GM18498 (cell line): ENCODE results near the gene CYP2B6.
"Not testable (repeated sequence)": the region's sequence is repeated elsewhere in the genome, so short reads cannot be mapped to it uniquely, and the experiment has no call there.

Experiments
- ATAC-seq: cut with Tn5 transposase; IDR thresholded peaks from one replicate; pipeline ENCODE4 v1.9.1; 2021; ENCODE audit warnings: mild to moderate bottlenecking, moderate library complexity; ENCODE audit not compliant: unreplicated experiment

The CYP2B6 gene

DNA sequence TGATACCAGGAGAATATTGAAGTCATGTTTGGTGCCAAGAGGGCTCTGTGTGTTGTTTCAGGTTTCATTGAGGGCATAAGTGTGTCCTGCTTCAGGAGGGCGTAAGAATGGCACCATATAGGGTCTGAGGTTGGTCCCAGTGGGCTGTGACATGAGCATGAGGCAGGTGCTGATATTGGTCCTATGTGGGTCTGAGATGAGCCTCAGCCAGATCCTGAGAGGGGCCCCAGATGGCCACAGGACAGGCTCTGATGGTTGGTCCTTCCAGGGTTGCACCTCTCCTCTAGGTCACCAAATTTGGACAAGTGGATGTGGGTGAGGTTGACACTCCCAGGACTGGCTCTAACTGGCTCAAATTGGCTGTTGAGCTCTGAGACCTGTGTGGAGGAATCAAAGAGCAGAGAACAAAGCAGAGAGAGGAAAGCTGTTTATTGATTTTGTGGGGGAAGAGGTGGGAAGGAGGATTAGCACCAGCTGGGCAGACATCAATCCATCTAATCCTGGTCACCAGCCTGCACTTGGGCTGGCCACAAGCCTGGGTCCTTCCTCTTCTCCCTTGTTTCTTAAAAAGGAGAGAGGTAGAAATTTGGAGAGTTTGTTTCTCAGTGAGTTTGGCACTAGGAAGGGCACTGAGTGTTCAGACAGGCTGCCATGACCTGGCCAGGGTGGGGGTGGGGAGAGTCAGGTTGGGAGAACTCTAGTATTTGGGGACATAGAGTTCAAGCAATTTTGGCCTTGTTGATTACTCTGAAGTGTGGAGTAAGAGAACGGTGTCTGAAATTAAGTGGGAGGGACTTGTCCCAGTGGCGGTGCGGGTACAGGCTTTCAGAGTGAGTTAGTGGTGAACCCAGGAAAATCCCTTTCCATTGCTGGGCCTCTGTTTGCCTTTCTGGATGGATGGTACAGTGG lies 38.7 kb downstream of the CYP2B6 start:
- ATAC-seq = no peak

GRCh38 chr19:41030651-41031050 lies 39.6 kb downstream of the CYP2B6 start:
- no peak for ATAC-seq

- ATAC-seq = no peak
Measured at GRCh38 chr19:41031916-41032315, 40.8 kb downstream of the CYP2B6 start.

DNA sequence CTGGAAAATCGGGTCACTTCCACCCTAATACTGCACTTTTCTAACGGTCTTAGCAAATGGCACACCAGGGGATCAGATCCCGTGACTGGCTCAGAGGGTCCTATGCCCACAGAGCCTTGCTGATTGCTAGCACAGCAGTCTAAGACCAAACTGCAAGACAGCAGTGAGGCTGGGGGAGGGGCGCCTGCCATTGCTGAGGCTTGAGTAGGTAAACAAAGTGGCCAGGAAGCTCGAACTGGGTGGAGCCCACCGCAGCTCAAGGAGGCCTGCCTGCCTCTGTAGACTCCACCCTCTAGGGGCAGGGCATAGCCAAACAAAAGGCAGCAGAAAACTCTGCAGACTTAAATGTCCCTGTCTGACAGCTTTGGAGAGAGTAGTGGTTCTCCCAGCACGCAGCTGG lies 42.2 kb downstream of the CYP2B6 start:
- not testable (repeated sequence) for ATAC-seq

DNA sequence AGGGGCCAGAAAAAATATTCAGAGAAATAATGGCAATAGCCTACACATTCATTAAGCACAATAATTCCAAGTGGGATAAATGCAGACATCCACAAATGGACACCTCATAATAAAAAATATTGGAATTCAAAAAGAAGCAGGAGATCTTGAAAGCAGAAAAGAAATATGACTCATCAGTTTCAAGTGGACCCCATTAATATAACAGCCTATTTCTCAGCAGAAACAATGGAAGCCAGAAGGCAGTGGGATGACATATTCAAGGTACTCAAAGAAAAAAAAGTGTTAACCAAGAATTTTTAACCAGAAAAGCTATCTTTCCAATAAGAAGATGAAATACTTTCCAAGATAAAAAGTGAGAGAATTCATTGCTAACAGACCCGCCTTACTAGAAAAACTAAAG lies 48.7 kb downstream of the CYP2B6 start:
- ATAC-seq = no peak

DNA sequence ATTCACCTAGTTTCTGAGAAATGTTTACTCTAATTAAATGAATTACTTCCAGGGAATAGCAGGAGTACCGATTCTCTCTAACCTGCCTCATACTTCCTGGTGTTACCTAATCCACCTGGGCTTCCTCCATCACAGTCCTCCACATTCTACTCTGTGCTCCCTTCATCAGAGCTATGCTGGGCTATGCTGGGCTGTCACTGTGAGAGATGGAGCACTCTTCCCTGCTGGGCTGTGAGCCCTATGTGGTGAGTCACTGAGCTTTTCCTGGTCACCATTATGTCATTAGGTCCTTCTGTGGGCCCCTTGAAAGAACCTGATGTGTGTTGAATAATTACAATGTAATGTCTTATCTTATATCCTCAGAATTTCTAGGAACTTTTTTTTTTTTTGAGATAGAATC lies 54.0 kb downstream of the CYP2B6 start:
- ATAC-seq = not testable (repeated sequence)

DNA sequence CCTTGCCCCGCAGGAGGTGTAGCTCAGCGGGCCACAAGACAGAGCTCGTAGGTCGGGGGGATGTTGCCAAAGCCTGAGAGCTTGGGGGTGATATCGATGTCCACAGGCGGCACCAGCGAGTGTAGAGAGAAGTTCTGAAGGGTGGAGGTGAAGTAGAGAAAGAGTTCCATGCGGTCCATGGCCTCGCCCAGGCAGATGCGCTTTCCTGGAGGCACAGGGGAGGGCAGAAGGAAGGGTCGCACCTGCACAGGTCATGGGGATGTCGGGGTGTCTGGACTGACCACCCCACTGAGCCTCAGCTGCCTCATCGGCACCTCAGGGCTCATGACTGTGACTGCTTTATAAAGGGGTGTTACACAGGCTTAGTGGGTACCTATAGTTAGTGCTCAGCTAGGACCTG lies 59.3 kb downstream of the CYP2B6 start:
- no peak for ATAC-seq

DNA sequence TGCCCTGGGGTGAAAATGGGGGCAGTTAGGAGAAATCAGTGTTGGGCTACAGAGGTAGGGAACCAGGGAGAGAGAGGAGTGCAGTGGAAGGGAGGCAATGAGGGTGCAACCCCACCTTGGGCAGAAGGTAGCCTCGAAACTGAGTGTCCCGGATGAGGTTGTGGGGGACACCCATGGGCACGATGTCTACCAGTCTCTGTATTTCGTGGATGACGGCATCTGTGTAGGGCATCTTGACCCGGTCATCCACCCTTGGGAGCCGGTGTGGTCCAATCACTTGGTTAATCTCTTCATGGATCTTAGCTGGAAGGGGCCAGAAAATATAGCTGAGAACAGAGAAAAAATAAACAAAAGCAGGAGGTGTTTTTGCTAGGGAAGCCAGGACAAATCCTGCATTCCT lies 61.1 kb downstream of the CYP2B6 start:
- ATAC-seq = not testable (repeated sequence)

GRCh38 chr19:41053331-41053730 lies 62.2 kb downstream of the CYP2B6 start:
- ATAC-seq = not testable (repeated sequence)

DNA sequence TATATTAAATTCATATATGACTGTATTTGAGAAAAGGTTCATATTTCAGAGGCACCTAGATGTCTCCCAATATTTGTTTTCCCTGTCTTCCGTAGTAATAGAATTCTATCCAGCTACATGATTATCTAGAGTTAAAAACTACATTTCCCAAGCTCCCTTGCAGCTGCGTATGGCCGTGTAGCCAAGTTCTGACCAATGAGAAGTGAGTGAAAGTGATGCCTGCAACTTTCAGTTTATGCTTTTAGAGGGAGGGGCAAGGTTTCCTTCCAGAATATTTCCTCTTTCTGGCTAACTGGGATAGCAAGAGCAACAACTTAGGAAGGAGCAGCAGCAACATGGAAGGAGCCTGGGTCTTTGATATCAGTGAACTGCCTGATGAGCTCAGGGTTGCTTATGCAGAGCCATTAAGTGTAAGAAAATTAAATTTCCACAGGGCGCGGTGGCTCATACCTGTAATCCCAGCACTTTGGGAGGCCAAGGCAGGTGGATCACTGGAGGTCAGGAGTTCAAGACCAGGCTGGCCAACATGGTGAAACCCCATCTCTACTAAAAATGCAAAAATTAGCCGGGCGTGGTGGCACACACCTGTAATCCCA lies 74.0 kb downstream of the CYP2B6 start:
- no peak for ATAC-seq
